Measurements from ENCODE around the gene DSG2.

DSG2 gene
- long read RNA-seq, full-length matches to known transcripts: 150 of 189 reads
- long read RNA-seq, partial matches to known transcripts: 20 of 189 reads
- long read RNA-seq, other reads (novel, unspliced or antisense): 19 of 189 reads

DNA sequence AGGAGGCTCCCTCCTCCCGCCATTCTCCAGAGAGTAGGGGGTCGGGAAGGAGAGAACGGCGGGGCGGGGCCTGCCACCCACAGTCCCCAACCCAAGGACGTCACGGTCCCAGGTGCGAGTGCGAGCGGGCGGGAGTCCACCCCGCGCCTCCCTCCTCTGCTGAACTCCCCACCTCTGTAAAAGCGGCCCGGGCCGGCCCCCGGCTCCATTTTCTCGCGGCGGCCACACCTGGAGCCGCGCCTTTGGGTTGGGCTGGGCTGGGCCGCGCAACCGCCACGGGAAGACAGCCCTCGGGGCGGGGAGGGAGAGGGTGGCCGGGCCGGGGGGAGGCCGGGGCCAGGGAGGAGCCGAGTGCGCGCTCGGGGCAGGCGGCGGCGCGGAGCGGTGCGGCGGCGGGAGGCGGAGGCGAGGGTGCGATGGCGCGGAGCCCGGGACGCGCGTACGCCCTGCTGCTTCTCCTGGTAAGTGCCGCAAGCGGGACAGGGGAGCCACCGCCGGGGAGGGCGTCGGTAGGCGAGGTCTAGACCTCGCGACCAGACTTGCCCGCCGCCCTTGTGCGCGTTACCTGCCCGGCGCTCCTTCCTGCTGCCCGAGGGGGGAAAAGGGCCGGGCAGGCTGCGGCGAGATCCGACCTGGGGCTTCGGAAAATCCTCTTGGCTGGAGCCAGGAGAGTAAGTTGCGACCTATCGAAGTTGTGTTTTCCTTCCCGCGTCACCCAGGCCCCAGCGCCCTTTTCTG is at the start of gene DSG2:
TSS of gene DSG2 (plus strand) at position 342 of the 738 bp plus-strand sequence. CDS start at position 417, 75 bp downstream.
- TF ChIP-seq, protein P1, sequence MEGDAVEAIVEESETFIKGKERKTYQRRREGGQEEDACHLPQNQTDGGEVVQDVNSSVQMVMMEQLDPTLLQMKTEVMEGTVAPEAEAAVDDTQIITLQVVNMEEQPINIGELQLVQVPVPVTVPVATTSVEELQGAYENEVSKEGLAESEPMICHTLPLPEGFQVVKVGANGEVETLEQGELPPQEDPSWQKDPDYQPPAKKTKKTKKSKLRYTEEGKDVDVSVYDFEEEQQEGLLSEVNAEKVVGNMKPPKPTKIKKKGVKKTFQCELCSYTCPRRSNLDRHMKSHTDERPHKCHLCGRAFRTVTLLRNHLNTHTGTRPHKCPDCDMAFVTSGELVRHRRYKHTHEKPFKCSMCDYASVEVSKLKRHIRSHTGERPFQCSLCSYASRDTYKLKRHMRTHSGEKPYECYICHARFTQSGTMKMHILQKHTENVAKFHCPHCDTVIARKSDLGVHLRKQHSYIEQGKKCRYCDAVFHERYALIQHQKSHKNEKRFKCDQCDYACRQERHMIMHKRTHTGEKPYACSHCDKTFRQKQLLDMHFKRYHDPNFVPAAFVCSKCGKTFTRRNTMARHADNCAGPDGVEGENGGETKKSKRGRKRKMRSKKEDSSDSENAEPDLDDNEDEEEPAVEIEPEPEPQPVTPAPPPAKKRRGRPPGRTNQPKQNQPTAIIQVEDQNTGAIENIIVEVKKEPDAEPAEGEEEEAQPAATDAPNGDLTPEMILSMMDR (IDR thresholded peaks at IDR 0.05; ENCODE audit: insufficient read depth, low read length): no peak
- TF ChIP-seq SPI1 (IDR thresholded peaks at IDR 0.05; ENCODE audit: borderline replicate concordance, low read depth): no peak
- TF ChIP-seq GABPA (IDR thresholded peaks at IDR 0.05; ENCODE audit: low read depth): no peak
- TF ChIP-seq, protein P2, sequence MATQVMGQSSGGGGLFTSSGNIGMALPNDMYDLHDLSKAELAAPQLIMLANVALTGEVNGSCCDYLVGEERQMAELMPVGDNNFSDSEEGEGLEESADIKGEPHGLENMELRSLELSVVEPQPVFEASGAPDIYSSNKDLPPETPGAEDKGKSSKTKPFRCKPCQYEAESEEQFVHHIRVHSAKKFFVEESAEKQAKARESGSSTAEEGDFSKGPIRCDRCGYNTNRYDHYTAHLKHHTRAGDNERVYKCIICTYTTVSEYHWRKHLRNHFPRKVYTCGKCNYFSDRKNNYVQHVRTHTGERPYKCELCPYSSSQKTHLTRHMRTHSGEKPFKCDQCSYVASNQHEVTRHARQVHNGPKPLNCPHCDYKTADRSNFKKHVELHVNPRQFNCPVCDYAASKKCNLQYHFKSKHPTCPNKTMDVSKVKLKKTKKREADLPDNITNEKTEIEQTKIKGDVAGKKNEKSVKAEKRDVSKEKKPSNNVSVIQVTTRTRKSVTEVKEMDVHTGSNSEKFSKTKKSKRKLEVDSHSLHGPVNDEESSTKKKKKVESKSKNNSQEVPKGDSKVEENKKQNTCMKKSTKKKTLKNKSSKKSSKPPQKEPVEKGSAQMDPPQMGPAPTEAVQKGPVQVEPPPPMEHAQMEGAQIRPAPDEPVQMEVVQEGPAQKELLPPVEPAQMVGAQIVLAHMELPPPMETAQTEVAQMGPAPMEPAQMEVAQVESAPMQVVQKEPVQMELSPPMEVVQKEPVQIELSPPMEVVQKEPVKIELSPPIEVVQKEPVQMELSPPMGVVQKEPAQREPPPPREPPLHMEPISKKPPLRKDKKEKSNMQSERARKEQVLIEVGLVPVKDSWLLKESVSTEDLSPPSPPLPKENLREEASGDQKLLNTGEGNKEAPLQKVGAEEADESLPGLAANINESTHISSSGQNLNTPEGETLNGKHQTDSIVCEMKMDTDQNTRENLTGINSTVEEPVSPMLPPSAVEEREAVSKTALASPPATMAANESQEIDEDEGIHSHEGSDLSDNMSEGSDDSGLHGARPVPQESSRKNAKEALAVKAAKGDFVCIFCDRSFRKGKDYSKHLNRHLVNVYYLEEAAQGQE (IDR thresholded peaks at IDR 0.05; ENCODE audit: insufficient replicate concordance, low read depth): no peak
- TF ChIP-seq POLR2AphosphoS5 (IDR thresholded peaks at IDR 0.05; ENCODE audit: low read depth): no peak
- DNase-seq (ENCODE audit: low read depth in 1 of 2, low spot score in 1 of 2): peak in 1 of 2 experiments; percentile 42
- H3K27ac ChIP-seq (replicated peaks): no peak within 1 kb of the TSS
- H3K27me3 ChIP-seq (ENCODE audit: insufficient read depth, poor library complexity, severe bottlenecking): peaks cover 54% of the 10 kb centered on the region
- peak within 1 kb of the TSS; percentile 26 for H3K4me3 ChIP-seq (replicated peaks; ENCODE audit: insufficient read depth, low read length)

DNA sequence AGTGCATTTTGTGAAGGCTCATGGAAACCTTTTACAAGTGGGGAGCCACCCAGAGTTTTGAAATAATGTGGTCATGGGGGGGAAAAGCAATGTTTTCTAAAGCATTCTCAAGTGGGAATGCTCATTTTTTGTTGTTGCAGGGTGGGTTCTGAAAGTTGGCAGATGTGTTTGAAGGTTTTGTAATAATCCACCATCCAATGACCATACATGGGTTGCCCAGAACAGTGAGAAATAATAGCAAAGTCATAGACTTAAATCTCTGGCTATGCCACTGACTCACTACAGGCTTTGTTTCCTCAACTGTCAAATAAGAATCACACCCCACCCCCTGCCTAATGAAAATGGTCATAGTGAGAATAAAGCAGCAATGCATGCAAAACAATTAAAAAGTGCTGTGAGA is 47.6 kb upstream of the DSG2 start:
- H3K4me3 ChIP-seq (replicated peaks; ENCODE audit: insufficient read depth, low read length): no peak overlapping the region
- no peak overlapping the region for H3K27ac ChIP-seq (replicated peaks)
- no peak for TF ChIP-seq GABPA (IDR thresholded peaks at IDR 0.05; ENCODE audit: low read depth)
- TF ChIP-seq, protein P1 (IDR thresholded peaks at IDR 0.05; ENCODE audit: insufficient read depth, low read length): no peak
- TF ChIP-seq SPI1 (IDR thresholded peaks at IDR 0.05; ENCODE audit: borderline replicate concordance, low read depth): no peak
- TF ChIP-seq, protein P2 (IDR thresholded peaks at IDR 0.05; ENCODE audit: insufficient replicate concordance, low read depth): no peak
- TF ChIP-seq POLR2AphosphoS5 (IDR thresholded peaks at IDR 0.05; ENCODE audit: low read depth): no peak
- DNase-seq (ENCODE audit: low read depth in 1 of 2, low spot score in 1 of 2): no peak
- H3K27me3 ChIP-seq (ENCODE audit: insufficient read depth, poor library complexity, severe bottlenecking): peaks cover 2% of the 10 kb centered on the region

- TF ChIP-seq, protein P2 (IDR thresholded peaks at IDR 0.05; ENCODE audit: insufficient replicate concordance, low read depth): no peak
- TF ChIP-seq POLR2AphosphoS5 (IDR thresholded peaks at IDR 0.05; ENCODE audit: low read depth) (no peak), SPI1 (IDR thresholded peaks at IDR 0.05; ENCODE audit: borderline replicate concordance, low read depth) (no peak), GABPA (IDR thresholded peaks at IDR 0.05; ENCODE audit: low read depth) (no peak)
- TF ChIP-seq, protein P1 (IDR thresholded peaks at IDR 0.05; ENCODE audit: insufficient read depth, low read length): no peak
- DNase-seq (ENCODE audit: low read depth in 1 of 2, low spot score in 1 of 2): no peak
- Histone ChIP-seq H3K27ac (replicated peaks) (no peak overlapping the region), H3K27me3 (ENCODE audit: insufficient read depth, poor library complexity, severe bottlenecking) (peaks cover 2% of the 10 kb centered on the region), H3K4me3 (replicated peaks; ENCODE audit: insufficient read depth, low read length) (no peak overlapping the region)
Observed at GRCh38 chr18:31451625-31452024, 46.4 kb upstream of the DSG2 start.
